Renal cortical epithelial cell (primary cell): Measurements from ENCODE around the gene ALDH1A3. TPM values are rescaled to one million over a fixed set of nuclear protein-coding genes. Genes with fewer than 3 reads are reported as not detected.

Experiments
- DNase-seq: peaks from one replicate; pipeline ENCODE4 v3.0.0-alpha.2; 2011; ENCODE audit warnings: low read depth
- total RNA-seq: library from RNA; depleted of rRNA; stranded (reverse); fragments of >200 nt; gene quantifications from 2 replicates; pipeline ENCODE4 v1.2.3, GENCODE V29; 2014

ALDH1A3 gene
- total RNA-seq, 1 donor from 2014 or later = 60.3 TPM

DNA sequence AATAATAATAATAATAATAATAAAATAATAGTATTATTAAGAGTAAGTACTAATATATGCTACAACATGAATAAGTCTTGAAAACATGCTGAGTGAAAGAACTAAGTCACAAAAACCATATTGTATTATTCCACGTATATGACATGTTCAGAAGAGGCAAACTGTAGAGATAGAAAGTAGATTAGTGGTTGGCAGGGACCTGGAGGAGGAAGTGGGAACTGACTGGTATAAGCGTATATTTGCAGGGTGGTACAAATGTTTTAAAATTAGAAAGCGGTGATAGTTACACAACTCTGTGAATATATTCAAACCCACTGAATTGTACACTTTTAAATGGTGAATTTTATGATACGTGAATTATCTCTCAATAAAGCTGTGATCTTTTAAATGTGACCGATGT lies 72.3 kb downstream of the ALDH1A3 start:
- DNase-seq = no peak

DNA sequence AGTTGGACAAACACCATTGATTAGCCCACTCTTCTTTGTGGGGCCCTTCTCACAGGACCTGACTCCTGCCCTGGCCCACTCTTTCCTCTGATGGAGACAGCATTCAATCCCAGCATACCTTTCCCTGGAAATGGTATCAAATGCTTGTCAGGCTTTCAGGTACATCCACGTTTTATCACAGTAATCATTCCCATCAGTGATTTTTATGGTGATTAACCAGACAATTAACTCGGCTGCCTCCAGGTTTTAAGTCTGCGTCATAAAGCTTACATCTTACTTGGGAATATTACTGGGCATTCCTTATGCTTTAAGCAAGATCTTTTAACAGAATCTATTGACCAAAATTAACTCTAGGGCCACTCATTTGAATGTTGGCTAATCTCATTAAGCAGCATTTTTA lies 72.9 kb downstream of the ALDH1A3 start:
- no peak for DNase-seq

DNA sequence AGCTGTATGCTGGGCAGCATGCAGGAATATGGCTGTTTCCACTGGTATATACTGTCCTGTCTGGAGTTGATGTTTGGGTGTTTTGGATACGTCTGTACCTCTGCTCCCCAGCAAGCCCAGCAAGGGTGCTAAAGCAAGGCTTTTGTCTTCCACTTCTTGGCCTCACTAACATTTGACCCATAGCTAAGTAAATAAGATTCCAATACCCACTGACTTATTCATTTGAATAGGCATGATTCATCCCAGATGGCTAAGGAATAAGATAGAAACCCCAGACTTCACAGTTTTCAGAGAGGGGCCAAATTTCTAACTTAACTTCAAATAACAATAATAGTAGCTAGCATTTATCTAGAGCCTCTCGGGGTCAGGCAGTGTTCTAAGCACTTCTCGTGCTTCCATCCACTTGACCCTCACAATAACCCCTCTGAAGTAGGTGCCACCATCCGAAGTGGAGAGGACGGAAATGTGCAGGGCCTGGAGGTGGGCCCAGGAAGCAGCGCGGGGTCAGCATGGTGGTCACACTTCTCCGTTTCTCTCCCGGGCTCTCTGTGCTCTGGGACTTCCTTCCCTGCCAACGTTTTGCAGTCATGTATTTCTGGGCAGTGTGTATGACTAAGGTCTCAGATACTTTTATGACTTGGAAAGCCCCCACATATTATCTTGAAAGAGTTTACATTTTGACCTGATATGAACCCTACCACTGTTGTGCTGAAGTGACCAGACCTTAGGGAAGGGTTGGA lies 78.9 kb downstream of the ALDH1A3 start:
- DNase-seq = peak; percentile 86

DNA sequence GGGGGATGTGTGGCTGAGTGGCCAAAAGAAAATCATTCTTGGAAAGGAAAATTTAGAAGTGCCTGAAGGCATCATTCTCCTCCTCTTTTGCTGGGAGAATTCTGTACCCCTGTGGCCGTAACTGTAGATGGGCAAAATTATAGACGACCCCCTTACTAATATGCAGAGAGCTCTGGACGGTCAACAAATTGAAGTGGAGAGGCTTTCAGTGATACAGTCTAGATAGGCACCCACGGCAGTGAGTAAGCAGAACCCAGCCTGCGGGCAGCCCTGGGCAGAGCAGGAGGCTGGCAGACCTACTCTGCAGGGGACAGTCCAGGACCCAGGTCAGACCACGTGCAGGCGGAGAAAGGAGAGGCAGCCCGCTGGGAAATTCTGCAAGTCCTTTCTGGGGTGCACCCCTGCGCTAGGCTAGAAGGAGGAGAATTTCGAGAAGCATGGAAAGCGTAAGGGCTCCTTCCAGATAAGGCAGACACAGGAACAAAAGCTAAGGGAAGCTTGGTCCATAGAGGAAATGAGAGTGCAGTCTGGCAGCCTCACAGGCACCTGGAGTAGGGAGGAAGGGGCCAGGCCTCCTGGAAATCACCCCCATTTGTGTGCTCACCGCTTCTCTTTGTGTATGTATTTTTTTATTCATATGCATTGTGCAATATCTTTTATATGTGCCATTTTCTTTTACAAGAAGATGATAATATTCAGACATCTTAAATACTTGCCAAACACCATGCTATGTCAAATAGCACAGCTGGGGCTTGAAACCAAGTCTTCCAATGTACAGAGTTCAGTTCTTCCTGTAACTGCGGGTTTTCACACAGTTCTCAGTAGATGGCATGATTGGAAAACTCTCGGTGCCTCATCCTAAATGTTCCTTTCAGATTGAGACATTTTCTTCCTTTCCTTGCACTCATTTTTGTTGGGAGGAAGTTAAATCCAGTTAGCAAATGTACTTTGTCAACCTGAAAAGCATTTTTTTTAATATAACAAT lies 79.7 kb downstream of the ALDH1A3 start:
- DNase-seq = no peak

Other genes starting within 250 kb of the ALDH1A3 start
- gene LRRK1, start 39.5 kb downstream of the ALDH1A3 start, total RNA-seq = 9.2 and 21.8 TPM in 2 replicates